GM19023 (cell line): ENCODE data around the gene HIP1.
"Not testable (repeated sequence)": the region's sequence is repeated elsewhere in the genome, so short reads cannot be mapped to it uniquely, and the experiment has no call there.

Source experiments
- ATAC-seq: cut with Tn5 transposase; IDR thresholded peaks from one replicate; pipeline ENCODE4 v1.9.1; 2021; ENCODE audit warnings: mild to moderate bottlenecking, moderate library complexity; ENCODE audit not compliant: unreplicated experiment

HIP1 gene

GRCh38 chr7:75534727-75535307, 203.9 kb downstream of the HIP1 start:
- peak; percentile 64 for ATAC-seq

GRCh38 chr7:75533926-75534325, 204.8 kb downstream of the HIP1 start:
- no peak for ATAC-seq

- no peak for ATAC-seq
Measured at GRCh38 chr7:75532639-75533038, 206.1 kb downstream of the HIP1 start.

- ATAC-seq = no peak
Measured at GRCh38 chr7:75531359-75531821, 207.4 kb downstream of the HIP1 start.

GRCh38 chr7:75527224-75527722, 211.5 kb downstream of the HIP1 start:
- peak; percentile 10 for ATAC-seq

- ATAC-seq = not testable (repeated sequence)
Measured at GRCh38 chr7:75521727-75522126, 217.0 kb downstream of the HIP1 start.

GRCh38 chr7:75518842-75519241, 219.9 kb downstream of the HIP1 start:
- not testable (repeated sequence) for ATAC-seq

GRCh38 chr7:75509033-75509432, 229.7 kb downstream of the HIP1 start:
- ATAC-seq = not testable (repeated sequence)

GRCh38 chr7:75492020-75492419, 246.7 kb downstream of the HIP1 start, which contains the start of gene SPDYE5:
Gene SPDYE5, plus strand, starts transcription at chr7:75492320. Its CDS starts 1,728 bp downstream, at chr7:75494048.
- ATAC-seq = not testable (repeated sequence)

GRCh38 chr7:75485979-75486643, 252.6 kb downstream of the HIP1 start, which contains the start of gene POM121C:
Gene POM121C, minus strand, starts transcription at chr7:75486299. Its CDS starts 44,803 bp downstream, at chr7:75441496.
- peak; percentile 100 for ATAC-seq

GRCh38 chr7:75485355-75485978, 253.3 kb downstream of the HIP1 start:
- not testable (repeated sequence) for ATAC-seq
